GM23248 (cell line): ENCODE results near the gene UMOD. TPM values are rescaled to one million over a fixed set of nuclear protein-coding genes. Genes with fewer than 3 reads are reported as not detected.

Source experiments
- DNase-seq: peaks from one replicate; pipeline ENCODE4 v3.0.0-alpha.2; 2015
- H2AFZ ChIP-seq: fragments of 200-600 bp; sonication (generic); 2 replicates; pipeline ENCODE4 v1.6.1; 2016; ENCODE audit warnings: antibody characterized with exemption
- H3F3A ChIP-seq: fragments of 200-600 bp; sonication (generic); 2 replicates; pipeline ENCODE4 v1.6.1; 2016; ENCODE audit warnings: mild to moderate bottlenecking, antibody characterized with exemption, mixed run types; ENCODE audit not compliant: insufficient read depth
- H3K27ac ChIP-seq: fragments of 200-600 bp; sonication (generic); 2 replicates; pipeline ENCODE4 v1.5.1; 2016; ENCODE audit warnings: mild to moderate bottlenecking
- H3K27me3 ChIP-seq: fragments of 200-600 bp; sonication (generic); replicated peaks from 2 replicates; pipeline ENCODE4 v1.6.1; 2016; ENCODE audit warnings: mild to moderate bottlenecking; ENCODE audit not compliant: insufficient read depth
- H3K36me3 ChIP-seq: fragments of 200-600 bp; sonication (generic); 2 replicates; pipeline ENCODE4 v1.6.1; 2016; ENCODE audit warnings: low read depth, mild to moderate bottlenecking
- H3K4me1 ChIP-seq: fragments of 200-600 bp; sonication (generic); 2 replicates; pipeline ENCODE4 v1.6.1; 2016; ENCODE audit warnings: mild to moderate bottlenecking; ENCODE audit not compliant: insufficient read depth
- H3K4me2 ChIP-seq: fragments of 200-600 bp; sonication (generic); one replicate; pipeline ENCODE4 v1.6.1; 2016; ENCODE audit warnings: mild to moderate bottlenecking; ENCODE audit not compliant: unreplicated experiment
- H3K4me3 ChIP-seq: fragments of 200-600 bp; sonication (generic); 2 replicates; pipeline ENCODE4 v1.5.1; 2016; ENCODE audit warnings: mild to moderate bottlenecking
- H3K79me2 ChIP-seq: fragments of 200-600 bp; sonication (generic); 2 replicates; pipeline ENCODE4 v1.6.1; 2016; ENCODE audit warnings: mild to moderate bottlenecking; ENCODE audit not compliant: insufficient read depth
- H3K9ac ChIP-seq: fragments of 200-600 bp; sonication (generic); 2 replicates; pipeline ENCODE4 v1.6.1; 2016; ENCODE audit warnings: mild to moderate bottlenecking
- H3K9me2 ChIP-seq: fragments of 200-600 bp; sonication (generic); 2 replicates; pipeline ENCODE4 v1.6.1; 2016; ENCODE audit warnings: mixed run types, mild to moderate bottlenecking, moderate library complexity; ENCODE audit not compliant: insufficient read depth
- H3K9me3 ChIP-seq: fragments of 200-600 bp; sonication (generic); one replicate; pipeline ENCODE4 v1.6.1; 2017; ENCODE audit warnings: low read depth
- H4K20me1 ChIP-seq: fragments of 200-600 bp; sonication (generic); 2 replicates; pipeline ENCODE4 v1.6.0; 2016; ENCODE audit not compliant: insufficient read depth
- EZH2 ChIP-seq: fragments of 200-600 bp; sonication (generic); IDR thresholded peaks from 2 replicates; pipeline ENCODE4 v1.6.1; 2018; ENCODE audit warnings: antibody characterized with exemption, mild to moderate bottlenecking; ENCODE audit not compliant: insufficient read depth, poor library complexity, severe bottlenecking
- EZH2phosphoT487 ChIP-seq: fragments of 200-600 bp; sonication (generic); IDR thresholded peaks from 2 replicates; pipeline ENCODE4 v1.6.1; 2018; ENCODE audit warnings: antibody characterized with exemption, moderate library complexity, mild to moderate bottlenecking, low read depth; ENCODE audit not compliant: insufficient read depth
- WGBS, 2 experiments: methylation state at CpG; one replicate each; pipeline ENCODE4 v1.1.6; 2015 to 2017; ENCODE audit warnings: low lambda C conversion rate in 2 of 2, low coverage in 1 of 2; ENCODE audit errors: missing lambda C conversion rate in 2 of 2; 5-methylcytosine and 5-hydroxymethylcytosine counted together
- in situ Hi-C: fragments of 300-500 bp; cut with MboI; formaldehyde crosslinking; loops from 2 replicates; pipeline ENCODE4 v1.15.0; 2020
- polyA plus RNA-seq: library from polyadenylated mRNA; unstranded; fragments of >200 nt; fragmentation: Nextera tagmentation; extraction: Ambion mirVana; gene quantifications from 2 replicates; pipeline ENCODE4 v1.2.1, GENCODE V29; 2016
- total RNA-seq: library from RNA; depleted of rRNA; stranded (reverse); fragments of >200 nt; shearing (Covaris generic); gene quantifications from 2 replicates; pipeline ENCODE4 v1.2.3, GENCODE V29; 2014

Gene UMOD
- total and polyA plus RNA-seq, 2 experiments from 2014 or later = not detected

- in situ Hi-C loops = no loop called here
- 20 to 22% methylated on average over 1 of the region's 1 CpG for WGBS, 2 experiments
Measured at GRCh38 chr16:20319406-20319805, 33.1 kb downstream of the UMOD start.

GRCh38 chr16:20318437-20318836 is 34.1 kb downstream of the UMOD start:
- no peak overlapping the region for H2AFZ ChIP-seq
- no peak for TF ChIP-seq EZH2
- no peak for TF ChIP-seq EZH2phosphoT487
- WGBS, 2 experiments = 16 to 18% methylated on average over 3 of the region's 3 CpGs
- H3K4me3 ChIP-seq = no peak overlapping the region
- H3F3A ChIP-seq = no peaks in the 10 kb centered on the region
- H3K36me3 ChIP-seq = no peaks in the 10 kb centered on the region
- no peaks in the 10 kb centered on the region for H3K4me1 ChIP-seq
- H3K9ac ChIP-seq = no peak overlapping the region
- H3K27me3 ChIP-seq = no peaks in the 10 kb centered on the region
- no peaks in the 10 kb centered on the region for H3K9me3 ChIP-seq
- no peak for DNase-seq
- H3K4me2 ChIP-seq = no peak overlapping the region
- no peak overlapping the region for H3K27ac ChIP-seq
- H4K20me1 ChIP-seq = no peaks in the 10 kb centered on the region
- in situ Hi-C loops = no loop called here
- H3K9me2 ChIP-seq = no peaks in the 10 kb centered on the region
- H3K79me2 ChIP-seq = no peaks in the 10 kb centered on the region

More at GRCh38 chr16:20319406-20319805, 33.1 kb downstream of the UMOD start:
- H3K9ac ChIP-seq = no peak overlapping the region
- H3K4me1 ChIP-seq = no peaks in the 10 kb centered on the region
- H4K20me1 ChIP-seq = no peaks in the 10 kb centered on the region
- H3F3A ChIP-seq = no peaks in the 10 kb centered on the region
- no peak overlapping the region for H3K4me2 ChIP-seq
- TF ChIP-seq EZH2 = no peak
- no peak for DNase-seq
- H3K27ac ChIP-seq = no peak overlapping the region
- H3K4me3 ChIP-seq = no peak overlapping the region
- H2AFZ ChIP-seq = no peak overlapping the region
- no peaks in the 10 kb centered on the region for H3K27me3 ChIP-seq
- H3K79me2 ChIP-seq = no peaks in the 10 kb centered on the region
- no peaks in the 10 kb centered on the region for H3K9me3 ChIP-seq
- H3K36me3 ChIP-seq = no peaks in the 10 kb centered on the region
- no peaks in the 10 kb centered on the region for H3K9me2 ChIP-seq

GRCh38 chr16:20318006-20318405 is 34.5 kb downstream of the UMOD start:
- no peak overlapping the region for H2AFZ ChIP-seq
- no peak overlapping the region for H3K9ac ChIP-seq
- no peaks in the 10 kb centered on the region for H3K27me3 ChIP-seq
- no peaks in the 10 kb centered on the region for H4K20me1 ChIP-seq
- no peak overlapping the region for H3K27ac ChIP-seq
- H3K79me2 ChIP-seq = no peaks in the 10 kb centered on the region
- no peaks in the 10 kb centered on the region for H3K9me2 ChIP-seq
- DNase-seq = no peak
- TF ChIP-seq EZH2 (no peak), EZH2phosphoT487 (no peak)
- no peaks in the 10 kb centered on the region for H3F3A ChIP-seq
- H3K9me3 ChIP-seq = no peaks in the 10 kb centered on the region
- H3K36me3 ChIP-seq = no peaks in the 10 kb centered on the region
- H3K4me1 ChIP-seq = no peaks in the 10 kb centered on the region
- in situ Hi-C loops = no loop called here
- no peak overlapping the region for H3K4me2 ChIP-seq
- 22 to 27% methylated on average over 7 of the region's 7 CpGs for WGBS, 2 experiments
- no peak overlapping the region for H3K4me3 ChIP-seq

GRCh38 chr16:20317117-20317516 is 35.4 kb downstream of the UMOD start:
- no peaks in the 10 kb centered on the region for H3K4me1 ChIP-seq
- WGBS, 2 experiments = 13 to 15% methylated on average over 8 of the region's 8 CpGs
- in situ Hi-C loops = no loop called here
- no peaks in the 10 kb centered on the region for H3K9me3 ChIP-seq
- DNase-seq = no peak
- H3K4me3 ChIP-seq = no peak overlapping the region
- no peaks in the 10 kb centered on the region for H3K9me2 ChIP-seq
- no peak overlapping the region for H3K27ac ChIP-seq
- H4K20me1 ChIP-seq = no peaks in the 10 kb centered on the region
- TF ChIP-seq EZH2phosphoT487 = no peak
- TF ChIP-seq EZH2 = no peak
- H3K79me2 ChIP-seq = no peaks in the 10 kb centered on the region
- H2AFZ ChIP-seq = no peak overlapping the region
- H3K9ac ChIP-seq = no peak overlapping the region
- no peaks in the 10 kb centered on the region for H3K27me3 ChIP-seq
- H3K4me2 ChIP-seq = no peak overlapping the region
- H3F3A ChIP-seq = no peaks in the 10 kb centered on the region
- no peaks in the 10 kb centered on the region for H3K36me3 ChIP-seq

GRCh38 chr16:20316715-20317114 is 35.8 kb downstream of the UMOD start:
- Histone ChIP-seq H3K4me2 (no peak overlapping the region), H2AFZ (no peak overlapping the region), H3K9ac (no peak overlapping the region), H3K27me3 (no peaks in the 10 kb centered on the region), H3K4me3 (no peak overlapping the region), H3K36me3 (no peaks in the 10 kb centered on the region), H3K9me2 (no peaks in the 10 kb centered on the region), H3K79me2 (no peaks in the 10 kb centered on the region), H3K27ac (no peak overlapping the region), H4K20me1 (no peaks in the 10 kb centered on the region), H3K9me3 (no peaks in the 10 kb centered on the region), H3K4me1 (no peaks in the 10 kb centered on the region), H3F3A (no peaks in the 10 kb centered on the region)
- WGBS, 2 experiments = 30 to 62% methylated on average over 4 to 5 of the region's 5 CpGs
- no peak for DNase-seq
- in situ Hi-C loops = no loop called here
- TF ChIP-seq EZH2phosphoT487 = no peak
